Kasumi-1 (cell line): Measurements from ENCODE around the gene POLN.
A peak's percentile ranks its signal among the peaks of the same experiment; 100 is the strongest.

ENCODE experiments used
- DNase-seq, 2 experiments: peaks; one replicate each; lab custom pipeline; 2025; lab: John Stamatoyannopoulos, UW

Gene POLN

GRCh38 chr4:2262145-2262943 is 20.4 kb upstream of the POLN start:
- DNase-seq = peak; percentile 97

DNA sequence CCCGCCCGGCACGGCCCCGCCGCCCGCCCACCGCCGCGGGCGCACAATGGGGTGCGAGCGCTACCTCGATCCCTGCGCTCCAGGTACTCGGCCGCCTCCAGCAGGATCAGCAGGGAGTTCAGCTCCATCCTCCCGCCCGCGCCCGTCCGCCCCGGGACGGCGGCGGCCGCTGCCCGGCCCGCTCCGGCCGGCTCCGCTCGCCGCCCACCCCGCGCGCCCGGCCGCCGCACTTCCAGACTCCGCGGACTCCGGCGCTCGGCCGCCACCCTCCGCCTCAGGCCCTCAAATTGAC is 19.9 kb upstream of the POLN start, which contains the start of gene MXD4:
Gene MXD4, minus strand, starts transcription at position 257 of the 292 bp plus-strand sequence. Its CDS starts 129 bp downstream, at position 128.
- DNase-seq = no peak

DNA sequence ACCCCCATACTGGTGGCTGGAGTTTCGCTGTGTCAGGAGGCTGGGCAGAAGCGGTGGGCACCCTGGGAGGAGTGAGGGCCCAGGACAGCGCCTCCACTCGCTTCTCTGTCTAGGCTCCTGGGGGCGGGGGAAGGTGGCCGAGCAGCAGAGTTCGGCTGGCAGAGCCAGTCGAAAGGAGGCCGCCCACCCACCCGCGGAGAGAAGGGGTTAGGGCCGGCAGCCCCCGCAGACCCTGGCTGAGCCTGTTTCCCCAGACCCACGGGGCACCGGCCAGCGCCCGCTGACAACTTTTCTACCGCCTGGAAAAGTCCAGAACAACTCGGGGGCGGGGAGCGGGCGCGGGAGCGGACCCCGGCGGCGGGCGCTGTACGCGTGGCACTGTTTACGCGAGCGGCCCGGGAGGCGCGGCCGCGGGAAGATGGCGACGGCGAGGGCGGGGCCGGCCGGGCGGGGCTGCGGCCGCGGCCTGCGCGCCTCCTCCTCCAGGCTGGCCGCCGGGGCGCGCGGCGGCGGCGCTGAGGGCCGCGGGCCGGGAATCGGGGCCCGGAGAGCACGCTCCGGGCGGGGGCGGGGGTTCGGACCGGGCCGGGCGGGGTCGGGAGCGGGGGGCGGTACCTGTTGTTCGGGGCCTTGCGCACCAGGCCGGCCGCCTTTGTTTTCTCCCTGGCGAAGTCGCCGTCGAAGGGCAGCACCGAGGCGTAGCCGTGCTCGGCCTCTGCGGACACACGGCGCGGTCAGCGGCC is 19.4 kb upstream of the POLN start:
- DNase-seq = peak; percentile 17 to 20

GRCh38 chr4:2260344-2261109 is 18.6 kb upstream of the POLN start:
- no peak for DNase-seq

- no peak for DNase-seq
Observed at GRCh38 chr4:2259541-2260343, 17.8 kb upstream of the POLN start.

DNA sequence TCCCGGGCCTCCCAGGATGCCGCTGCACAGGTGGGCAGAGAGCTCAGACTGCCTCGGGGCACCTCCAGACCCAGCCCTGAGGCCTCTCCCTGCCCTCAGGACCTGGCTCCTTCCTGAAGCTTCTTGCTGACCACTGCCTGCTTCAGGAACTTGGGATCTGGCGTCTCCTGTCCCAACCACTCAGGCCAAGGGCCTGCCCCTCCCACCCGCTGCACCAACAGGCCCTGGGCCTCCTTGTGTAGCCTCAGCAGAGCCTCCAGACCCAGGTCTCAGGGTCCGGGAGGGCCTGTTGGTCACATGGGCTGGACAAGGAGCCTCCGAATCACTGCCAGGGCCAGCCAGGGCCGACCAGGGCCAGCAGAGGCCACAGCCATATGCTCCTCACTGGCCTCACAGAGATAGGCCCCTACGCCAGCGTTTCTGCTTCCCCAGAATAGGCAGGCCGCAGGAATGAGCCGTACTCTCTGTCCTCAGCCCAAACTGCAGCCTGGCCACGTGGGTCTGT is 17.2 kb upstream of the POLN start:
- no peak for DNase-seq

DNA sequence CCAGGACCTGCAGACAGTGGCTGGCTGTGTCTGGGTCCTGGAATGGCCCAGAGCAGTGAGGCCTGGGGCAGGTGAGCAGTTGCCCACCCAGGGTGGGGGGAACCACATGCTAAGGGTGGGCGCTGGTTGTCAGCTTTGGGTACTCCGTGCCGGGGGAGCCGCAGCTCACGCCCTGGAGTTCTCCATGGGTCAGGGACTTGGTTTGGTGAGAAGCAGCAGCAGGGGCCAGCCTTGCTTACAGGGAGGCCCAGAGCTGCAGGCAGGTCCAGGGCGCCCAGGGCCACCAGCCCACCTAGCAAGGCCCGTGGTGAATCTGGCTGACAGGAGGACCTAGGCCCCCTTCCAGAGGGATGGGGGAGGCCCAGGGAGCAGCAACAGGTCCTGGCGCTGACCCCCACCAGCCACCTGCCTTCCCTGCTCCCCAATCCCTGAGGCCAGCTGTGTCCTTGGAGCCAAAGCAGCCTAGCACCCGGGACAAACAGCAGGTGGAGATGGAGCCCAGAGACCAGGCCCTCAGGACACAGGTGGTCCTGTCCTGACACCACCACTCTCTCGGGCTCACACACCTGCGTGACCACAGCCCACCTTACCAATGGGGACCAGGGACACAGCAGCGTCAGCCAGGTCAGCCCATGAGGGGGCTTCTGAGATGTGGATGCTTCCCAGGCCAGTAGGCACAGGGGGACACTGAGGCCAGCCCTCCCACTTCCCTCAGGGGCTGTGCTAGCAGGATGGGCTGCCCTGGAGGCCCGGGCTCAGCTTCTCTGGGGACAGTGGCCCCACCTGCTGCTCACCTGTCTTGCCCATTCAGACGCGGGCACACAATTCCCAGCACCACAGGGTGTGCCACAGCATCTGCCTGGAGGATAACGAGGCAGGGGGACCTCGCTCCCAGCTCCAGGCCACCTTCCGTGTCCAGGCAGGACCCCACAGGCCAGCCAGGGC is 16.4 kb upstream of the POLN start:
- DNase-seq = no peak

DNA sequence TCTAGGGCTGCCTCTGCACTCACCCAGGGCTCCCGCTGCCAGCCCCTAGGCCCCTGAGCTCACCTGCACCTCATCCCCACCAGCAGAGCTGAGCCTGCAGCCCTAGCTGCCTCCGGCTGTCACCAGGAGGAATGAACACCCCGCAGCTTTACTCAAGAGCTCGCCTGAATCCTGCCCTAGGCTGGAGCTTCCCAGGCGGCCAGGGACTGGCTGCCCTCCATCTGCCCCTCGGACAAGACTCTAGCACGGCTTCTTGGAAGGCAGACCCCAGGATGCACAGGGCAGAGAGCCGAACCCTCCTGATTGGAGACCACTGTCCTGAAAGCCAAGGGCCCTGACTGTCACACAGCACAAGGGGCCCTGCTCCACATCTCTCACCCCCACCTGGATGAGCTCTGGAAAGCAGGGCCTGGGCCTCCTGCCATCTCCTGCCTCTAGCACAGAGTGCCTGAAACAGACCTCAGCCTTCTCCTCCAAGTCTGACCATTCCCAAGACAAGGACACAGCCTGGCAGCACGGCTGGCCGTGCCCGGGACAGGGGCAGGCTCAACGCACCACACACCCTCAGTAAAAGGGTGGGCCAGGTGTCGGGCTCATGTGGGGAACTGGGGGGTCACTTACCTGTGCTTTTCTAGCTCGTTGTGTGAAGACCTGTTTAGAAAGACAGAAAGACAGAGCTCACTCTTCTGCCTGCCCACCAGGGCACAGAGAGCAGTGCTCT is 15.6 kb upstream of the POLN start:
- no peak for DNase-seq

- DNase-seq = no peak
Observed at GRCh38 chr4:2256781-2257191, 14.9 kb upstream of the POLN start.

DNA sequence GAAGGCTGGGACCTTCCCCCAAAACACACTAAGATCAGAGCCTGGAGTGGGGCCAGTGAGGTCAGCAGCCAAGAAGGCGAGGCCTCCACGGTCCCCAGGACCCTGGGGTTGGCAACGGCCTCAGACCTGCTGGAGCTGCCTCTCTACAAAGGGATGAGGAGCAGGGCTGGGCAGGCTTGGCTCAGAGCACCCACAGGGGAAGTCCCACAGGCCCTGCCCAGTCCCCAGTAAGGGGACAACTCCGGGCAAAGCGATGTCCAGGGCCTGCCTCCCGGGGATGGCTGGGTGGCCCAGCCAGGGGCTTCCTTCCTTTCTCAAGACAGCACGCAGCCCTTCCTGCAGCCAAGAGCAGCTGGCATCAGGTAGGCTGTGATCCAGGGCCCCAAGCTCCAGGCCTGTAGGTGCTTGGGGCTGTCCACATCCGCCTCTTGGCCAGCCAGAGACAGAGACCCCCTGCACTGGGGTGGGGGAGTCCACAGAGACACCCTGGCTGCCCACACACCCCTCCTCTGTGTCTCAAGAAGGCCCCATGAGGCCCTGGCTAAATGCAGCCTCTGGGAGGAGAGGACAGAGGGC is 14.3 kb upstream of the POLN start:
- DNase-seq = no peak

GRCh38 chr4:2255501-2256155 is 13.7 kb upstream of the POLN start:
- DNase-seq = no peak

DNA sequence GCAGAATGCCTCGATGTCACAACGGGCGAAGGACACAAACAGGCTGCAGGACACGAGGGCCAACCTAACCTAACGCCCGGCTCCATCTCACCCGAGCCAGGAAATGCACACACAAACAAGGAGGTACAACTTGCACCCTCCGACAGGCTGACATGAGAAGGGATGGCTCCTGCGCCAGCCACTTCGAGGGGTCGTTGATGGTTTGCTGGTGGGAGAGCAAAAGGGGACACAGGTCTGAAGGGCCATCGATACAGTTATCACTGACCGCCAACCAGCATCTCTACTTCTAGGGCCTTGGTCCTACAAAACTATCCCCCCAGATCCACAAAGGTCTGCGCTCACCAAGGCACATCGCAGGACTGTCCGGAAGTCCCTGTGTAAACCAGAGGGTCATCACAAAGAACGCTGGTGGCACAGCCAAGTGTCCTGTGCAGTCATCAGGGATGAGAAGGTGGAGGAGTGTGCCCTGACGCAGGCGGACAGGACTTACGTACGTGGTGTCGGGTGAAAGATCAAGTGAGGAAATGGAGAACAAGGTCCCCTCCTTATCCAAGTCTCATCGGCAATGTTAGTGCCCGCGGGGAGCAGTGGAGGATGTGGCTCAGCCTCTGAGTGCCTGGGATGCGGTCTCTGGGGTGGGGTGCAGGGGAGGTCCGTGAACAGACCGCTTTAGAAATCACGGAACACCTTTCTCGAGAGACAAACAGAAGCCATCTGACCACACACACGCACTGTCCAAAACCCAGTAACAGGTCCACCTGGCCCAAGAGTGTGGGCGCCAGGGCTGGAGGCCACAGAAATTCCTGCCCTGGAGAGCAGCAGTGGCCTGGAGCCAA is 13.0 kb upstream of the POLN start:
- no peak for DNase-seq

DNA sequence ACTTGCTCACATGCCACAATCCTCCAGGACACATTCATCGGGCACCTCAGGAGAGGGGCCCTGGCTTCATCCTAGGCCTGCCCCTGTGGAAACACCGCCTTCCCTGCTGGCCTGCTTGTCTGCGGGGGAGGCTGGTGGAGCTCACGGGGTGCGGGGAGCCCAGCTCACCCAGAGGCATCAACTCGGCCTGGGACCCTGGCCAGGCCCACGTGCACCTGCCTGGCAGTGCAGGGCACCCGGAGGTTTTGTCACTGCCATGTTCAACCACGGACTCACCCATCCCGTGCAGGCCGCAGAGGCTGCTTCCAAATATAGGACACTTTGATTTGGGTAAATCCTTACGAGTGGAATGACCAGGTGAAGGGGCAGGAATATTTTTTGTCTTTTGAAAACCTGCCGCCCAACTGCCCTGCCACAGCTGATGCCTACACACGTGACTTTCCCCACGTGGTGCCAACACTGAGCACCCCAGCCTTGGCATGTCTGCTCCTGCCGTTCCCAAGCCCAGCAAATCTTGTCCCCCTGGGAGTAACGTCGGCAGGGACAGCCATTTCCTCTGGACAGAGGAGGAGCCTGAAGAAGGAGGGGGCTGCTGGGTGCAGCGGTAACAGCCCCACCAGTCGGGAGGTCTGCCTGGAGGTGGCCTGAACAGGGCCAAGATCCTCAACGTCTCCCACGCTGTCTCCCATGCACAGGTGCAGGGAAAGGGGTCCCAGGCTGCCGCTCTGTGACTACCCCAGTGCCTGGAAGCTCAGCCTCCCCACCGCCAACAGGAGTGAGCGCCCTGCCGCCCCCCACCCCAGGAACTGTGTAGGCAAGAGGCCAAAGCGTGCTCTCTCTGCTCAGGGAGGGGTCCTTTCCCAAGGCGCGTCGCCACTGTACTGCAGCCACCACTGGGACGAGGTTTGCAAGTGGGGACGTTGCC is 11.5 kb upstream of the POLN start:
- DNase-seq = no peak

DNA sequence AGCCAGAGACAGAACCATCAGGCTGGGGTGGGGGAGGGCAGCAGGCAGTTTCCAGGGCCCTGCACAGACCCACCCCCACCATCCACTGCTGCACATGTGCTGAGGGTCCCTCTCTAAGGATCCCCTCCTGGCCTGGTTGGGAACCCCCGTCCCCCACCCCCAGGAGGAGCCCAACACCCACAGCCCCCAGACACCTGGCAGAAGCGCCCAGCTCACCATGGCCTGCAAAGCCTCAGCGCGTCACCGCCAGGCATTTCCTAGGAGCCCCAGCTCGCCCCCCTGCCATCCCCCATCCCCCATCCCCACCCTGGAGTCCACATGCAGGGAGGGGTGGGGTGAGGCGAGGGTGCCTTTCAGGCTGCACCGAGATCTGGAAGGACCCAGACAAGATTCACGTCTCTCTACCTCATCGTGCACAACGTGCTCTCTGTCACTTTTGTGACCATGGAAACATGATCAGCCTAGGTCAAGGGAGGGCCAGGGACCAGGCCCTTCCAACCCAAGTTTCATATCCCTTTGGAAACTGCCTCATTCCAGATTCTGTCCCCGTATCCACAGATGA is 10.7 kb upstream of the POLN start:
- DNase-seq = no peak

GRCh38 chr4:2251795-2252529 is 10.0 kb upstream of the POLN start:
- no peak for DNase-seq
